Melanocyte of skin (primary cell): ENCODE measurements around the gene NANOS1. TPM values are rescaled to one million over a fixed set of nuclear protein-coding genes. Genes with fewer than 3 reads are reported as not detected.

Experiments used
- small RNA-seq, 2 donors: library from RNA; depleted of rRNA; stranded (forward); fragments of <200 nt; gene quantifications; one replicate each; pipeline ENCODE3, GENCODE V24; 2012
- total RNA-seq, 2 donors: library from RNA; depleted of rRNA; stranded (reverse); fragments of >200 nt; gene quantifications; 2 replicates each; pipeline ENCODE4 v1.2.3, GENCODE V29; 2012

The NANOS1 gene
- under 1 TPM; 0.67 to 0.69 TPM for total RNA-seq

DNA sequence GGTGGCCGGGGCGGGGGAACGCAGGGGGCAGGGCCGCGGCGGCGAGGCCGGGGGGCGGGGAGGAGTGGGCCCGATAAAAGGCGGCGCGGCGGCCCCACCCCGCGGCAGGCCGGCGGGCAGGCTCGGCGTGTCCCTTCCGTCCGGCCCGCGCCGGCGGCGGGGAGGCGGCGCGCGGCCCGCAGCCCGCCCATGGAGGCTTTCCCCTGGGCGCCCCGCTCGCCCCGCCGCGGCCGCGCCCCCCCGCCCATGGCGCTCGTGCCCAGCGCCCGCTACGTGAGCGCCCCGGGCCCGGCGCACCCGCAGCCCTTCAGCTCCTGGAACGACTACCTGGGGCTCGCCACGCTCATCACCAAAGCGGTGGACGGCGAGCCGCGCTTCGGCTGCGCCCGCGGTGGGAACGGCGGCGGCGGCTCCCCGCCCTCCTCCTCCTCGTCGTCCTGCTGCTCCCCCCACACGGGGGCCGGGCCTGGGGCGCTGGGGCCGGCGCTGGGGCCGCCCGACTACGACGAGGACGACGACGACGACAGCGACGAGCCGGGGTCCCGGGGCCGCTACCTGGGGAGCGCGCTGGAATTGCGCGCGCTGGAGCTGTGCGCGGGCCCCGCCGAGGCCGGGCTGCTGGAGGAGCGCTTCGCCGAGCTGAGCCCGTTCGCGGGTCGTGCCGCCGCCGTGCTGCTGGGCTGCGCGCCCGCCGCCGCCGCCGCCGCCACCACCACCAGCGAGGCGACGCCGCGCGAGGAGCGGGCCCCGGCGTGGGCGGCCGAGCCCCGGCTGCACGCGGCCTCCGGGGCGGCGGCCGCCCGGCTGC is at the start of gene NANOS1:
Gene NANOS1 (plus strand): TSS at position 102 of the 808 bp plus-strand sequence. CDS start 88 bp downstream, at position 190.

GRCh38 chr10:119080521-119081259 is 51.2 kb downstream of the NANOS1 start, which contains the start of gene EIF3A:
TSS of gene EIF3A (minus strand) at chr10:119080817. CDS start at chr10:119080676, 141 bp downstream.

Small RNAs within 50 kb of the gene (small RNA-seq; reads per million reads assigned to genes)
- gene RF00413 (0.09 to 0.17 reads per million in 2 donors), gene SNORA19 (1.6 reads per million in 2 donors)

Other genes with a start within 250 kb of the NANOS1 start
- 100 to 1,000 TPM in 1 of 2 donors, 10 to 100 TPM in 1; 87.1 to 108 TPM for gene EIF3A, start 51.1 kb downstream of the NANOS1 start, total RNA-seq
- gene DENND10, start 74.4 kb downstream of the NANOS1 start, total RNA-seq, result 10 to 100 TPM; 57.6 to 69.5 TPM
- gene SFXN4, start 136.0 kb downstream of the NANOS1 start, total RNA-seq, result 10 to 100 TPM; 24.3 to 37.2 TPM
- gene PRDX3, start 149.1 kb downstream of the NANOS1 start, total RNA-seq, result 100 to 1,000 TPM; 183 to 233 TPM
- gene GRK5, start 177.9 kb downstream of the NANOS1 start, total RNA-seq, result 1 to 10 TPM; 4.1 to 5.3 TPM